IMR-90 (cell line): ENCODE results near the gene KIAA0232. TPM values are rescaled to one million over a fixed set of nuclear protein-coding genes. Genes with fewer than 3 reads are reported as not detected.

Experiments used
- ATAC-seq: fragments of 200-7000 bp; cut with Tn5 transposase; 2 replicates; pipeline ENCODE4 v1.9.1; 2020; ENCODE audit warnings: low read depth, mild to moderate bottlenecking, moderate library complexity
- BruUV-seq: library from RNA; stranded (reverse); fragments of 400-500 nt; replicated peaks from 2 replicates; lab custom pipeline; 2021; lab: Mats Ljungman, UMichigan
- CTCF ChIA-PET: fragments of 300-600 bp; formaldehyde crosslinking; extraction: SDS; loops from one replicate; lab custom pipeline; 2021; ENCODE audit warnings: antibody characterized with exemption; lab: Yijun Ruan, JAX
- POLR2A ChIA-PET: fragments of 300-600 bp; sonication (Branson Sonifier 250); formaldehyde crosslinking; loops from one replicate; lab custom pipeline; 2022; ENCODE audit warnings: antibody characterized with exemption; ENCODE audit not compliant: unreplicated experiment; lab: Charles Lee
- DNase-seq: peaks from one replicate; pipeline ENCODE4 v3.0.0; 2013
- H2AFZ ChIP-seq: replicated peaks from 2 replicates; pipeline ENCODE3; 2013; ENCODE audit warnings: low read length, mild to moderate bottlenecking; ENCODE audit not compliant: poor library complexity
- H2AK5ac ChIP-seq: 2 replicates; pipeline ENCODE4 v1.6.1; 2013; ENCODE audit warnings: low read depth, low read length, inconsistent platforms
- H2AK9ac ChIP-seq: replicated peaks from 2 replicates; pipeline ENCODE3; 2013; ENCODE audit warnings: mild to moderate bottlenecking, low read depth, low read length, moderate library complexity; ENCODE audit not compliant: poor library complexity
- H2BK120ac ChIP-seq: 2 replicates; pipeline ENCODE4 v1.6.1; 2013; ENCODE audit warnings: low read depth, low read length, inconsistent platforms
- H2BK15ac ChIP-seq: 3 replicates; pipeline ENCODE4 v1.6.1; 2013; ENCODE audit warnings: low read depth, low read length, inconsistent platforms
- H2BK20ac ChIP-seq: 2 replicates; pipeline ENCODE4 v1.6.1; 2013; ENCODE audit warnings: low read depth, mild to moderate bottlenecking, inconsistent platforms, low read length, moderate library complexity
- H2BK5ac ChIP-seq: 2 replicates; pipeline ENCODE4 v1.6.1; 2013; ENCODE audit warnings: mild to moderate bottlenecking, low read depth, low read length, inconsistent platforms; ENCODE audit not compliant: poor library complexity, severe bottlenecking
- H3K14ac ChIP-seq: replicated peaks from 2 replicates; pipeline ENCODE4 v1.6.1; 2013; ENCODE audit warnings: low read depth, low read length, inconsistent platforms
- H3K18ac ChIP-seq: 2 replicates; pipeline ENCODE4 v1.6.1; 2013; ENCODE audit warnings: low read depth, low read length, control low read depth
- H3K23ac ChIP-seq: 2 replicates; pipeline ENCODE4 v1.6.1; 2013; ENCODE audit warnings: low read depth, low read length, inconsistent platforms
- H3K27ac ChIP-seq: 2 replicates; pipeline ENCODE4 v1.5.1; 2013; ENCODE audit warnings: mild to moderate bottlenecking, control low read depth, low read length; ENCODE audit not compliant: insufficient read depth
- H3K27me3 ChIP-seq: 2 replicates; pipeline ENCODE4 v1.6.1; 2013; ENCODE audit warnings: low read length; ENCODE audit not compliant: control insufficient read depth, insufficient read depth
- H3K36me3 ChIP-seq: 2 replicates; pipeline ENCODE4 v1.6.1; 2013; ENCODE audit warnings: low read length, mixed read lengths; ENCODE audit not compliant: control insufficient read depth, insufficient read depth
- H3K4ac ChIP-seq: 2 replicates; pipeline ENCODE4 v1.6.1; 2013; ENCODE audit warnings: low read depth, low read length, inconsistent platforms
- H3K4me1 ChIP-seq: 2 replicates; pipeline ENCODE4 v1.6.1; 2013; ENCODE audit warnings: low read length, mixed read lengths; ENCODE audit not compliant: control insufficient read depth, insufficient read depth
- H3K4me2 ChIP-seq: 2 replicates; pipeline ENCODE4 v1.6.1; 2013; ENCODE audit warnings: low read depth, mild to moderate bottlenecking, control low read depth, low read length, moderate library complexity
- H3K4me3 ChIP-seq: 2 replicates; pipeline ENCODE4 v1.5.1; 2013; ENCODE audit warnings: low read depth, mild to moderate bottlenecking, control low read depth, low read length, moderate library complexity; ENCODE audit not compliant: insufficient read depth
- H3K56ac ChIP-seq: 2 replicates; pipeline ENCODE4 v1.6.1; 2013; ENCODE audit warnings: low read length, inconsistent platforms; ENCODE audit not compliant: insufficient read depth; ENCODE audit errors: extremely low read depth
- H3K79me1 ChIP-seq, 2 experiments: 2 replicates each; pipeline ENCODE4 v1.6.1; 2013; ENCODE audit warnings: low read length in 2 of 2, inconsistent platforms in 1 of 2, low read depth in 1 of 2
- H3K9ac ChIP-seq: 2 replicates; pipeline ENCODE4 v1.6.1; 2013; ENCODE audit warnings: low read depth, low read length, control low read depth
- H3K9me1 ChIP-seq: 2 replicates; pipeline ENCODE4 v1.6.1; 2013; ENCODE audit warnings: low read length, inconsistent platforms; ENCODE audit not compliant: insufficient read depth
- H3K9me3 ChIP-seq: 2 replicates; pipeline ENCODE4 v1.6.1; 2013; ENCODE audit warnings: low read length; ENCODE audit not compliant: control insufficient read depth, insufficient read depth
- H4K20me1 ChIP-seq: 2 replicates; pipeline ENCODE4 v1.6.1; 2013; ENCODE audit warnings: low read length, inconsistent platforms; ENCODE audit not compliant: insufficient read depth
- H4K5ac ChIP-seq: 2 replicates; pipeline ENCODE4 v1.6.1; 2013; ENCODE audit warnings: mild to moderate bottlenecking, low read depth, low read length, control low read depth
- H4K8ac ChIP-seq, 2 experiments: 2 replicates each; pipeline ENCODE4 v1.6.1; 2013; ENCODE audit warnings: low read depth in 2 of 2, low read length in 2 of 2, control low read depth in 1 of 2, inconsistent platforms in 1 of 2
- H4K91ac ChIP-seq: 2 replicates; pipeline ENCODE4 v1.6.1; 2013; ENCODE audit warnings: low read depth, low read length, inconsistent platforms; ENCODE audit not compliant: insufficient read depth
- BHLHE40 ChIP-seq: fragments of 150-350 bp; IDR thresholded peaks from 2 replicates; pipeline ENCODE4 v1.6.1; 2016; ENCODE audit warnings: mild to moderate bottlenecking, low read depth, low read length
- CEBPB ChIP-seq: IDR thresholded peaks from 2 replicates; pipeline ENCODE4 v1.6.1; 2012; ENCODE audit warnings: low read depth, low read length, improper control_type of control experiment
- CHD1 ChIP-seq: IDR thresholded peaks from 2 replicates; pipeline ENCODE4 v1.6.1; 2012; ENCODE audit warnings: low read depth, low read length, improper control_type of control experiment
- CTCF ChIP-seq: conservative IDR thresholded peaks from 2 replicates; pipeline ENCODE4 v1.5.1; 2012; ENCODE audit warnings: mild to moderate bottlenecking, low read depth, low read length, improper control_type of control experiment
- ELK1 ChIP-seq: fragments of 150-350 bp; IDR thresholded peaks from 2 replicates; pipeline ENCODE4 v1.6.1; 2016; ENCODE audit warnings: low read depth, mild to moderate bottlenecking, low read length, moderate library complexity, borderline replicate concordance
- FOS ChIP-seq: fragments of 150-350 bp; IDR thresholded peaks from 2 replicates; pipeline ENCODE4 v1.6.1; 2016; ENCODE audit warnings: low read depth, low read length
- MAFK ChIP-seq: IDR thresholded peaks from 2 replicates; pipeline ENCODE4 v1.6.1; 2012; ENCODE audit warnings: low read depth, low read length, improper control_type of control experiment
- MAZ ChIP-seq: IDR thresholded peaks from 2 replicates; pipeline ENCODE4 v1.6.1; 2012; ENCODE audit warnings: low read depth, mild to moderate bottlenecking, low read length, improper control_type of control experiment, moderate library complexity, borderline replicate concordance
- MXI1 ChIP-seq: IDR thresholded peaks from 2 replicates; pipeline ENCODE4 v1.6.1; 2012; ENCODE audit warnings: low read depth, mild to moderate bottlenecking, low read length, moderate library complexity, borderline replicate concordance
- NFE2L2 ChIP-seq: fragments of 150-350 bp; IDR thresholded peaks from 2 replicates; pipeline ENCODE4 v1.6.1; 2016; ENCODE audit warnings: low read depth, mild to moderate bottlenecking, low read length
- POLR2A ChIP-seq: IDR thresholded peaks from 2 replicates; pipeline ENCODE4 v1.6.1; 2012; ENCODE audit warnings: mild to moderate bottlenecking, low read depth, low read length
- RAD21 ChIP-seq: IDR thresholded peaks from 2 replicates; pipeline ENCODE4 v1.6.1; 2012; ENCODE audit warnings: low read length, improper control_type of control experiment
- RCOR1 ChIP-seq: IDR thresholded peaks from 2 replicates; pipeline ENCODE4 v1.6.1; 2012; ENCODE audit warnings: mild to moderate bottlenecking, low read length, improper control_type of control experiment; ENCODE audit not compliant: insufficient replicate concordance
- RFX5 ChIP-seq: IDR thresholded peaks from 2 replicates; pipeline ENCODE4 v1.8.0; 2012; ENCODE audit warnings: low read depth, mild to moderate bottlenecking, low read length, moderate library complexity
- SMC3 ChIP-seq: fragments of 150-350 bp; IDR thresholded peaks from 2 replicates; pipeline ENCODE4 v1.6.1; 2016; ENCODE audit warnings: low read depth, mild to moderate bottlenecking, antibody characterized with exemption, low read length, moderate library complexity
- USF2 ChIP-seq: fragments of 150-350 bp; IDR thresholded peaks from 2 replicates; pipeline ENCODE4 v1.6.1; 2017; ENCODE audit warnings: mild to moderate bottlenecking, antibody characterized with exemption, low read length, low read depth
- WGBS, 2 experiments: methylation state at CpG; one replicate each; pipeline versions ENCODE4 v1.1.5 to v1.1.7; 2013; ENCODE audit warnings: missing lambda C conversion rate in 2 of 2; ENCODE audit not compliant: insufficient read length in 1 of 2; ENCODE audit errors: extremely low coverage in 2 of 2; 5-methylcytosine and 5-hydroxymethylcytosine counted together
- dilution Hi-C: fragments of 300-500 bp; cut with HindIII; formaldehyde crosslinking; loops from one replicate; pipeline ENCODE4 v1.14.3; 2018; ENCODE audit warnings: low sequenced_read_pairs; ENCODE audit not compliant: unreplicated experiment
- in situ Hi-C: fragments of 300-500 bp; cut with MboI; formaldehyde crosslinking; loops from 3 replicates; pipeline ENCODE4 v1.14.3; 2019; ENCODE audit warnings: low sequenced_read_pairs, inconsistent platforms, mixed read lengths
- intact Hi-C: fragments of 100-400 bp; cut with micrococcal nuclease; formaldehyde crosslinking; loops from 2 replicates; pipeline ENCODE4 v1.10.0; 2022
- polyA plus RNA-seq, 3 experiments: library from polyadenylated mRNA; depleted of rRNA; stranded (reverse); fragments of >200 nt; gene quantifications; 2 replicates each; pipeline ENCODE4 v1.2.3, GENCODE V29; 2012; ENCODE audit warnings: low replicate concordance in 1 of 3
- total RNA-seq: library from RNA; depleted of rRNA; stranded (reverse); fragments of >200 nt; gene quantifications from 2 replicates; pipeline ENCODE4 v1.2.3, GENCODE V29; 2012

KIAA0232 gene
- total and polyA plus RNA-seq, 2 of the 4 experiments (the other 2 are of a cell fraction): 6.8 to 19.5 TPM

GRCh38 chr4:6775746-6776145 is 6.8 kb upstream of the KIAA0232 start:
- Histone ChIP-seq H2BK5ac (no peak overlapping the region), H4K5ac (no peak overlapping the region), H3K27ac (no peak overlapping the region), H4K20me1 (no peaks in the 10 kb centered on the region), H2AFZ (no peak overlapping the region), H2BK20ac (no peak overlapping the region), H4K8ac (no peak overlapping the region), H3K4me2 (no peak overlapping the region), H3K4me3 (no peak overlapping the region), H3K9me3 (no peaks in the 10 kb centered on the region), H2AK9ac (peak overlapping the region; percentile 13), H3K23ac (no peak overlapping the region), H2AK5ac (no peak overlapping the region), H3K14ac (no peak overlapping the region), H3K4me1 (no peaks in the 10 kb centered on the region), H3K79me1 (no peaks in the 10 kb centered on the region), H3K36me3 (no peaks in the 10 kb centered on the region), H3K9me1 (no peaks in the 10 kb centered on the region), H4K91ac (no peak overlapping the region), H2BK120ac (no peak overlapping the region), H3K56ac (no peak overlapping the region), H3K18ac (no peak overlapping the region), H3K4ac (no peak overlapping the region), H3K9ac (no peak overlapping the region), H3K27me3 (peaks cover 25% of the 10 kb centered on the region), H2BK15ac (no peak overlapping the region)
- ATAC-seq (no peak), DNase-seq (no peak)
- intact Hi-C loops: no loop called here
- POLR2A ChIA-PET: no interaction called here
- TF ChIP-seq MXI1 (no peak), USF2 (no peak), CEBPB (no peak), RFX5 (no peak), FOS (no peak), RCOR1 (no peak), MAZ (no peak), ELK1 (no peak), NFE2L2 (no peak), BHLHE40 (no peak), RAD21 (no peak), CHD1 (no peak), MAFK (no peak), POLR2A (no peak), SMC3 (no peak), CTCF (no peak)
- CTCF ChIA-PET: no interaction called here
- in situ Hi-C loops: no loop called here
- BruUV-seq: no TSS peak
- dilution Hi-C loops: no loop called here
- WGBS, 2 experiments: 55% methylated on average over 4 of the region's 7 CpGs; no CpG with 5 or more reads in 1 of the 2 experiments
